Measurements from ENCODE around the gene CUTC.
"Not testable (repeated sequence)": the region's sequence is repeated elsewhere in the genome, so short reads cannot be mapped to it uniquely, and the experiment has no call there.

Gene CUTC

DNA sequence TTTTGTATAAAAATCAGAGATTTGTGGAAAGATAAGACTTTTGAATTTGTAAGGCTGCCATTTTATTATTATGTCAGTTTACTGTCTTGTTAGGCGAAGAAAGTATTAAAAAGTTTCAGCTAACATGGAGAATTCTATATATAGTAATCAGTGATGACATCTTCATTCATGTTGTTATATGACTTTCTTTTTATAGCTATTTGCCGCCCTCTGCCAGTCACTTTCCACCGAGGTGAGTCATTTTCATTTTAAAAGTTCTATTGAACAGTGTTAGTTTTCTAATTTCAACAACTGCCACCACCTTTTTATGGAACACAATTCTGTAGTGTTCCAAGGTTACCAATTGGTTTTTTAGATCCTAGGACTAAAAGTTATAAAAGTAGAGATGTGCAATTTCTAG lies 11.8 kb downstream of the CUTC start:
- DNase-seq: no peak

GRCh38 chr10:99746166-99746565 lies 14.1 kb downstream of the CUTC start:
- DNase-seq: not testable (repeated sequence)

GRCh38 chr10:99748823-99749451 lies 16.9 kb downstream of the CUTC start:
- no peak for DNase-seq

DNA sequence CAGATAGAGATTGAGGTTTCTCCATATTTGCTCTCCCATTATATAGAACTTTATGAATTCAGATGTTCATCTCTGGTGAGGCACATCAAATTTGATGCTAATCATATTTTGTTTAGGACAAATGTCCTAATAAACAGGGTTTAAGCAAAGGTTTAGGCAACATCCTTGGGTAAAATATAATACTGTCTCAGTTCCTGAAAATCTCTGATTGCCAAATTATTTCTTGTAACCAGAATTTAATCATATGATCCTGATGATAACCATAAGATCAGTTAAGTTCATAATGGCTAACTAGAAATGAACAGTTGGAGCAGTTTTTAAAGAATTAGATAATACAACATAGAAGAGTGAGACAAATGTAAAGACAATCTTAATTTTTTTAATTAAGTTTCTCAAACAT lies 18.6 kb downstream of the CUTC start:
- DNase-seq: no peak

DNA sequence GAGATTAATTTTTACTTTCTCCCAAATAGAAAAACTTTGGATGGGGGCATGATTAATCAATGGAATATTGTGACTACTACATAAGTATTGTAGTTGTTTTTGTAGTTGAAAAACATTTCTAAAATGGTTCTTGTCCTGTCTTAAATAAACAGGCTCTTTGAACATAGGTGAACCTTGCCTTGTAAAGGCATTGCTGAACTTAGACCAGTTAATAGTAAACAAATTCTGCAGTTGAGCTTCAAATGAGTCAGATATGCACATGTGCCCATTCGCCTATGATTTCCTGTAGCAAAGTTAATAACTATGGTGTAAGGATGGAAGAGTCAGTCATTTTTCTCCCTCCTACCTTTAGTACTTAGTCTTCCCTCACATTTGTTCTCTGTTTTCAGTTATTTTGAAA lies 22.6 kb downstream of the CUTC start:
- no peak for DNase-seq

DNA sequence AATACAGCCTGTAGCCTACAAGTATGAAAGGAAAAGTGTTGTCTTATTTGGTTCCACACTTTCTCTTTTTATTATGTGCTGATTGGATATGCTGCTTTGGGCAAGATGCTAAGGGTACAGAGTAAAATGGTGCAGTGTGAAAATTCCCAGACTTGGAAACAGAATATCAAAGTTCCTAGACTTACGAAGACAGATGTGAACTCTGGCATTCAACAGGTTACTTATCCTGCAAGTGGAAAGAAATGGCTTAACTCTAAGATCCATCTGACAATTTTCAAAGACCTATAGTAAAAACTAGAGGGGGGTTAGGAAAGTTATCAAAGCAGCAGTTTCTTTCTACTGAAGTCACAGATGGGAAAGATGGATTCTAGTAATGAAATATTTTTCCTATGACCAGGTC lies 24.1 kb downstream of the CUTC start:
- DNase-seq: no peak

GRCh38 chr10:99758211-99758891 lies 26.3 kb downstream of the CUTC start:
- no peak for DNase-seq

DNA sequence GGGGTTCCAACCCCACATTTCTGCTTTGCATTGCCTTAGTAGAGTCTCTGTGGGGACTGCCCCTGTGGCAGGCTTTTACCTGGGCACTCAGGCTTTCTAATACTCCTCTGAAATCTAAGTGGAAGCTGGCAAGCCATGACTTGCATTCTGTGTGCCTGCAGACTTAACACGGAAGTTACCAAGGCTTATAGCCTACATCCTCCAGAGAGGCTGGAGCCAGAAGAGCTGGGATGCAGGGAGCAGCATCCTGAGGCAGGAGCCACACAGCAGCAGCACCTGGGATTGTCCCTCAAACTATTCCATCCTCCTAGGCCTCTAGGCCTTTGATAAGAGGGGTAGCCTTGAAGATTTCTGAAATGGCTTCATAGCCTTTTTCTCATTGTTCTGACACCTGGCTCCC lies 28.3 kb downstream of the CUTC start:
- no peak for DNase-seq

DNA sequence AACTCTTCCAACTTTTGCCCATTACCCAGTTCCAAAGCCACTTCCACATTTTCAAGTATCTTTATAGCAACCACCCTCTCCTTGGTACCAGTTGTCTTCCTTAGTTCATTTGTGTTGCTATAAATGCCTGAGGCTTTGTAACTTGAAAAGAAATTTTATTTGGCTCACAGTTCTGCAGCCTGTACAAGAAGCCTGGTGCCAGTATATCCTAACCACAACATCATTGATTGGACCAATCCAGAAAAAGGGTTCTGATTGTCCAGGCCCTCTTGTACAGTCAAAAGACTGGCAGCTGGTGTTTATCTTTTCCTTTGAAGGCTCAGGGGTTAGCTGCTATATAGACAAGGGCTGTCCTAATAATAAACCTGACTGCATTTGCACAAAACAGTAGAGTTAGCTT lies 29.3 kb downstream of the CUTC start:
- no peak for DNase-seq

GRCh38 chr10:99765672-99766301 lies 33.8 kb downstream of the CUTC start:
- DNase-seq: no peak

GRCh38 chr10:99766302-99766681 lies 34.3 kb downstream of the CUTC start:
- DNase-seq: no peak

DNA sequence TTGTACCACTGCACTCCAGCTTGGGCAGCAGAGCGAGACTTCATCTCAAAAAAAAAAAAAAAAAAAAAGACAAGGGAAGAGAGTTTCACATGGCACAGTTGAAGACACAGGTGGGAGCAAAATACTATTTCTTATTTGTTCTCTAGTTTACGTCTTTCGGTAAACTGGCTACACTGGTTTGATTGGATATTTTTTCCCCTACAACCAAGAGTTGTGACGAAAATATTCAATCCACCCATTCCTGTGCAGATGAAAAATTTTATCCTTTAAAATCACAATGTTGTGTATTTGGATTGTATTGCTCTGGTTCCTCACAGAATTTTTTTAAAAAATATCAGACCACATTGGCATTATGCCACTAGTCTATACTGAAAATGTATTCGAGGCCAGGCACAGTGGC lies 35.9 kb downstream of the CUTC start:
- DNase-seq: no peak

GRCh38 chr10:99768556-99768955 lies 36.5 kb downstream of the CUTC start:
- no peak for DNase-seq

DNA sequence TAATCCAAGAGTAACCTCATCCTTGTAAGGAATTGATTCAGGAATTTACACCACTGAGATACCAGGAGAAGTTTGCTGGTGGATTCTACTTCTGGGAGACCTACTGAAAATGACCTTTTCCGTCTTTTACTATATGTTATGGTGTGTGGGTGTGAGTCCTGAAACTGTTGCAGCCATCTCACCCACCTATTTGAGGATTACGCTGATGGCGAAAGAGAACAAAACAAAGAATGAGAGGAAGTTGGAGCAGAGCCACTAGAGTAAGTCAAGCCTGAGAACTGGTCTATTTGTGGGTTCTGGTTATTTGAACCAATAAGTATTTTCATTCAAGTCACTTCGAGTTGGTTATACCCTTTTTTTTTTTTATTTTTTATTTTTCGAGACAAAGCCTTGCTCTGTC lies 37.7 kb downstream of the CUTC start:
- DNase-seq: no peak

- no peak for DNase-seq
Observed at GRCh38 chr10:99770408-99771045, 38.5 kb downstream of the CUTC start.

DNA sequence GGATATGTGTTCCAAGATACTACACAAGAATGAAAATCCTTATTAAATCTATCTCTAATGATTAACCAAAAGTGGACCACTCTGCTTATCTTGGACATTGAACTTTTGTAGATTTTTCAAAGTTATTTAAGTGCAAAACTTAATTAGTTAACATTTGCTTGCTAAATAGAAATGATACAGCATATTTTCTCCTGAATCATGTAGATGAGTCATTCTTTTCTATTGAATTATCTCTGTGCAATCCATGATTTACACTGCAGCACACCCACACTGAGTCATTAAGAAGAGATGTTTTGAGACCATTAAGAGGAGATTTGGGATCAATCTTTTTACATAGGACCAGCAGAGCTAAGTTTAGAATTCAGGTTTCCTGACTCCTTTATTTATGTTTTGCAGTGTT lies 43.8 kb downstream of the CUTC start:
- no peak for DNase-seq

DNA sequence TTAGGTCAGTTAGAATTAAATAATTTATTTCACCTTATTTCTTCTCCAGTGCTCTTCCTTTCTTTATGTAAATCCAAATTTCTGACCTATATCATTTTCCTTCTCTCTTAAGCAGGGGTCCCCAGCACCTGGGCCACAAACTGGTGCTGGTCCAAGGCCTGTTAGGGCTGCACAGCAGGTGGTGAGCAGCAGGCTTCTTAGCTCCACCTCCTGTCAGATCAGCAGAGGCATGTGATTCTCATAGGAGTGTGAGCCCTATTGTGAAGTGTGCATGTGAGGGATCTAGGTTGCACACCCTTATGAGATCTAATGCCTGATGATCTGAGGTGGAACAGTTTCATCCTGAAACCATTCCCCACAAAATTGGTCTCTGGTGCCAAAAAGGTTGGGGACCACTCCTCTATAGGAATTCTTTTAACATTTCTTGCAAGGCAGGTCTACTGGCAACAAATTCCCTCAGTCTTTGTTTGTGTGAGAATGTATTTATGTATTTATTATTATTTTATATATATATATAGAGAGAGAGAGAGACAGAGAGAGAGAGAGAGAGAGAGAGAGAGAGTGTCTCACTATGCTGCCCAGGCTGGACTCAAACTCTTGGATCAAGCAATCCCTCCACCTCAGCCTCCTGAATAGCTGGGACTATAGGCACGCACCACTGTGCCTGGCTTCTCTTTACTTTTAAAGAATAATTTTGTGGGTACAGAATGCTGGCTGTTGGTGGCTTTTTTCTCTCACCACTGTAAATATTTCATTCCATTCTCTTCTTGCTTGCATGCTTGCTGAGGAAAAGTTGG lies 46.1 kb downstream of the CUTC start:
- peak in 1 of 2 experiments; percentile 1 for DNase-seq

- no peak for DNase-seq
Observed at GRCh38 chr10:99779335-99779734, 47.3 kb downstream of the CUTC start.

GRCh38 chr10:99781734-99782429 lies 49.8 kb downstream of the CUTC start:
- no peak for DNase-seq

DNA sequence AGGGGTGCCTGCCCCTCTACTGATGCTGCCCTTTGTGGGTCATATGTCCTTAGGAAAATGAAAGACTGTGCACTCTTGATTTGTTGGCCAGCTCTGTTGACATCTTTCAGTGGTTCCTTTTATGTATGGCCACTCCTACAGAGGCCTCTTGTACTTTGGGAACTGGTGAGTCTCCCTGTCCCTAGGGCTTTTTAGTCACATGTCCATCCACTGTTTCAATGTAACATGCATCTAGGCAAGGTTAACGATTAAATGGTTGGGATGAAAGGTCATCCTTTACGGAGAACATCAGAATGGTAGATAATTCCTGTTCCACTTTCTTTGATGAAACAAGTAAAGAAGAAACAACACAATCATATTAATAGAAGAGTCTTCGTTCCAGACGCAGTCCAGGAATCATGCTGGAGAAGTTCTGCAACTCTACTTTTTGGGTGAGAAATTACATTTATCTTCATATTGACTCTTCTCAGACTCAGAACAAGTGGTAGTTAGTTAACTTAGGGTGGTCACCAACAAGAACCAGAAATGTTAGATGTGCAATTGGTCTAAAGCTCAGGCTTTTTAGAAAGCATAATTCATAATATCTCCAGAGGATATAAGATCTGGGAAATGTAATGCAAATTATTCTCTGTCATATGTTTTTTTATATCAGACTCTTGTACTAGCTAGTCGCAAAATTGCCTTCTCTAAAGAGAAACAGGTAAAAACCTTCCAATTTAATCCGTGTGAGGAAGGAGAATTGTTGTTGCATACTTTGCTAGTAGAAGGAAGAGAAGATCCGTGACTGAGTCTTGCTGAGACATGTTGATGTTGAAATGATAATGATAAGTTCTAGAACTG lies 50.6 kb downstream of the CUTC start, which contains the start of gene ABCC2:
ABCC2 (plus strand) TSS at position 194 of the 840 bp plus-strand sequence; CDS start at position 399, 205 bp downstream.
- no peak for DNase-seq

GRCh38 chr10:99784016-99784726 lies 52.1 kb downstream of the CUTC start:
- DNase-seq: no peak
